NCI-H2196 (cell line): ENCODE measurements around the gene OSER1.
"Not testable (repeated sequence)": the region's sequence is repeated elsewhere in the genome, so short reads cannot be mapped to it uniquely, and the experiment has no call there.

Experiments used
- DNase-seq: peaks from one replicate; lab custom pipeline; 2025; ENCODE audit not compliant: unreplicated experiment; lab: John Stamatoyannopoulos, UW

Gene OSER1

GRCh38 chr20:44204156-44204831 is 6.3 kb downstream of the OSER1 start:
- peak; percentile 61 for DNase-seq

- no peak for DNase-seq
Measured at GRCh38 chr20:44203161-44203560, 7.4 kb downstream of the OSER1 start.

- no peak for DNase-seq
Measured at GRCh38 chr20:44200983-44201382, 9.6 kb downstream of the OSER1 start.

- no peak for DNase-seq
Measured at GRCh38 chr20:44200371-44200770, 10.2 kb downstream of the OSER1 start.

- no peak for DNase-seq
Measured at GRCh38 chr20:44199877-44200276, 10.7 kb downstream of the OSER1 start.

- no peak for DNase-seq
Measured at GRCh38 chr20:44198872-44199271, 11.7 kb downstream of the OSER1 start.

- no peak for DNase-seq
Measured at GRCh38 chr20:44196271-44196670, 14.3 kb downstream of the OSER1 start.

GRCh38 chr20:44195605-44196004 is 15.0 kb downstream of the OSER1 start:
- no peak for DNase-seq

GRCh38 chr20:44193801-44194200 is 16.8 kb downstream of the OSER1 start:
- DNase-seq: no peak

- not testable (repeated sequence) for DNase-seq
Measured at GRCh38 chr20:44191640-44192039, 18.9 kb downstream of the OSER1 start.

- peak; percentile 71 for DNase-seq
Measured at GRCh38 chr20:44190197-44190852, 20.2 kb downstream of the OSER1 start.

GRCh38 chr20:44188752-44189151 is 21.8 kb downstream of the OSER1 start:
- no peak for DNase-seq

GRCh38 chr20:44187772-44188709 is 22.5 kb downstream of the OSER1 start:
- DNase-seq: no peak

- no peak for DNase-seq
Measured at GRCh38 chr20:44187054-44187771, 23.4 kb downstream of the OSER1 start, which contains the start of gene JPH2. Gene JPH2, minus strand, starts transcription at chr20:44187188. Its CDS starts 483 bp downstream, at chr20:44186705.

- DNase-seq: no peak
Measured at GRCh38 chr20:44186674-44187053, 23.9 kb downstream of the OSER1 start.

- DNase-seq: no peak
Measured at GRCh38 chr20:44186201-44186600, 24.4 kb downstream of the OSER1 start.

- no peak for DNase-seq
Measured at GRCh38 chr20:44185574-44185973, 25.0 kb downstream of the OSER1 start.

GRCh38 chr20:44183282-44183681 is 27.3 kb downstream of the OSER1 start:
- DNase-seq: no peak

GRCh38 chr20:44182863-44183262 is 27.7 kb downstream of the OSER1 start:
- no peak for DNase-seq

- DNase-seq: no peak
Measured at GRCh38 chr20:44182135-44182765, 28.3 kb downstream of the OSER1 start.
